Stimulated activated CD8-positive, alpha-beta memory T cell treated with anti-CD3 and anti-CD28 coated beads, Interleukin-12 subunit alpha, Interleukin-12 subunit beta, amount 100 ng/mL, for 24 hours (primary cell): ENCODE data around the gene C17orf50.

Experiments
- DNase-seq: peaks from one replicate; pipeline ENCODE4 v3.0.0-alpha.2; 2020; ENCODE audit errors: extremely low read depth

Gene C17orf50

GRCh38 chr17:35788477-35789368 lies 28.0 kb downstream of the C17orf50 start:
- no peak for DNase-seq

GRCh38 chr17:35790841-35791240 lies 30.2 kb downstream of the C17orf50 start:
- DNase-seq = no peak

- DNase-seq = no peak
These were observed 31.1 kb downstream of the C17orf50 start for GRCh38 chr17:35791681-35792350.

GRCh38 chr17:35793257-35793656 lies 32.6 kb downstream of the C17orf50 start:
- no peak for DNase-seq

GRCh38 chr17:35795007-35795870 lies 34.6 kb downstream of the C17orf50 start, which contains the start of gene MMP28:
MMP28 (minus strand) TSS chr17:35795641; CDS start chr17:35795377, 264 bp downstream.
- DNase-seq = no peak

GRCh38 chr17:35795871-35796265 lies 35.2 kb downstream of the C17orf50 start:
- DNase-seq = no peak

GRCh38 chr17:35796942-35797341 lies 36.3 kb downstream of the C17orf50 start:
- DNase-seq = no peak

GRCh38 chr17:35797370-35797769 lies 36.7 kb downstream of the C17orf50 start:
- DNase-seq = no peak

GRCh38 chr17:35797918-35798317 lies 37.2 kb downstream of the C17orf50 start:
- no peak for DNase-seq

- no peak for DNase-seq
These were observed 39.3 kb downstream of the C17orf50 start for GRCh38 chr17:35799942-35800341.

GRCh38 chr17:35801583-35802224 lies 41.0 kb downstream of the C17orf50 start:
- no peak for DNase-seq

- no peak for DNase-seq
These were observed 44.0 kb downstream of the C17orf50 start for GRCh38 chr17:35804658-35805192.

- DNase-seq = no peak
These were observed 46.9 kb downstream of the C17orf50 start for GRCh38 chr17:35807371-35808144.

GRCh38 chr17:35808240-35808961 lies 47.7 kb downstream of the C17orf50 start:
- no peak for DNase-seq

GRCh38 chr17:35808962-35809854 lies 48.5 kb downstream of the C17orf50 start, which contains the start of gene TAF15:
TAF15 (plus strand) TSS chr17:35809484; CDS start chr17:35809570, 86 bp downstream.
- DNase-seq = peak; percentile 89

GRCh38 chr17:35809855-35810461 lies 49.3 kb downstream of the C17orf50 start:
- DNase-seq = no peak

GRCh38 chr17:35811759-35812158 lies 51.1 kb downstream of the C17orf50 start:
- DNase-seq = no peak

GRCh38 chr17:35812456-35812855 lies 51.8 kb downstream of the C17orf50 start:
- no peak for DNase-seq
